ENCODE measurements around the gene CINP.
"Not testable (repeated sequence)": the region's sequence is repeated elsewhere in the genome, so short reads cannot be mapped to it uniquely, and the experiment has no call there.

Gene CINP

DNA sequence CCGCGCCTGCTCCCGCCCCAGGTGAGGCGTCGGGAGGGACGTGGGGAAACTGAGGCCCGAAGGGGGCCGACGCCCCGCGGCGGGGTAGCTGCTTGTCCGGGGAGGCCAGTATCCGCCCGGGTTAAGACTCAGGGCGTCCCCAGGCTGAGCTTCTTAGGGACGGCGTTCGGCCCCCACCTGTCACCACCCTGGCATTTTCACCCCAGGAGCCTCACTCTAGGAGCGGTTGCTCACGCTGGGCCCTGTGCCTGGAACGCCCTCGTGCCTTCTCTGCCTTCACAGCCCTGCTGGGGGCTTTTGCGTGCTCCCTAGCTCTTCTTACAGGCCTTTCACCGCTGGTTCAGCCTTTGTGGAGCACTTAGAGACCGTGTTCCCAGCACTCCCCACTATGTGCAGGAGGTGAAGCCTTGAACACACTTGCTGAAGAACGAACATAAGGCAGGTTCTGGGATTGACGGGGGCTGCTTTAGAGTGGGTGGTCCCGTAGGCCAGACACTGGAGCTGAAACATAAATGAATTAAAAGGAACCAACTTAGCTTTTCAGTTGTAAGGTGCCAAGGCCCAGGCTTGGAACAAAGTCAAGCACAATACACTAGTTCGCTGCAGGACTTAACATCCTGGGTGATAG lies 42.5 kb downstream of the CINP start:
- no peak for DNase-seq (ENCODE audit: low read depth)

GRCh38 chr14:102319351-102320032 lies 43.2 kb downstream of the CINP start, which contains the start of gene ZNF839:
TSS of gene ZNF839 (plus strand) at chr14:102319746. CDS start at chr14:102319766, 20 bp downstream.
- peak; percentile 92 for DNase-seq (ENCODE audit: low read depth)

- no peak for DNase-seq (ENCODE audit: low read depth)
Measured at GRCh38 chr14:102318781-102319276, 43.9 kb downstream of the CINP start.

DNA sequence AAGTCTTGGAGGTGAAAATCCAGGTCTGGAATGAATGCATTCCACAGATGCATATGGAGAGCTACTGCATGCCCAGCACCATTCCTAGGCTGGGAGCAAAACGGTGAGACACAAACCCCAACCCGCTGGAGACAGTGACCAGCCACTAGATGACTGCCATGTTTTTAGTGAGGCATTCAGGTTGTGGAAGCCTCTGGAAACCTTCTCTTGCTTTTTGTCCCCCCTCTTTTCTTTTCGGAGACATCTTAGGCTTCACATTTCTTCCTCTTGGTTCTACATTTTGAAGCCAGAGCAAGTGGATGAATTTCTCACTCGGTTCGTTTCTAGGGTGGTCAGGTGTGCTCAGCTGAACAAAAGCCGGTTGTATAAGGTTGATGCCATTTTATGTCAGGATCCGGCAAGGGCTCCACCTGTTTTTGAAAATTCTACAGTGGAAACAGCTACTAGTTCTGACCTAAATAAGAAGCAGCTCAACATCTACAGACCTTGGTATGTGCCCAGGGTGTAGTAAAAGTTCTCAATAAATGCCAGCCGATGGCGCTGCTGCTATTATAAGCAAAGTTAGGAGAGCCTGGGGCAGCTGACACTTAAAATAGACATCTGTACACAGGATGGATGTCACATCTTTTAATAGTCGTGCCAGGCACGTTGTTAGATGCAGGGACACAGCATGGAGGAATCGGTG lies 45.0 kb downstream of the CINP start:
- DNase-seq (ENCODE audit: low read depth), result no peak

DNA sequence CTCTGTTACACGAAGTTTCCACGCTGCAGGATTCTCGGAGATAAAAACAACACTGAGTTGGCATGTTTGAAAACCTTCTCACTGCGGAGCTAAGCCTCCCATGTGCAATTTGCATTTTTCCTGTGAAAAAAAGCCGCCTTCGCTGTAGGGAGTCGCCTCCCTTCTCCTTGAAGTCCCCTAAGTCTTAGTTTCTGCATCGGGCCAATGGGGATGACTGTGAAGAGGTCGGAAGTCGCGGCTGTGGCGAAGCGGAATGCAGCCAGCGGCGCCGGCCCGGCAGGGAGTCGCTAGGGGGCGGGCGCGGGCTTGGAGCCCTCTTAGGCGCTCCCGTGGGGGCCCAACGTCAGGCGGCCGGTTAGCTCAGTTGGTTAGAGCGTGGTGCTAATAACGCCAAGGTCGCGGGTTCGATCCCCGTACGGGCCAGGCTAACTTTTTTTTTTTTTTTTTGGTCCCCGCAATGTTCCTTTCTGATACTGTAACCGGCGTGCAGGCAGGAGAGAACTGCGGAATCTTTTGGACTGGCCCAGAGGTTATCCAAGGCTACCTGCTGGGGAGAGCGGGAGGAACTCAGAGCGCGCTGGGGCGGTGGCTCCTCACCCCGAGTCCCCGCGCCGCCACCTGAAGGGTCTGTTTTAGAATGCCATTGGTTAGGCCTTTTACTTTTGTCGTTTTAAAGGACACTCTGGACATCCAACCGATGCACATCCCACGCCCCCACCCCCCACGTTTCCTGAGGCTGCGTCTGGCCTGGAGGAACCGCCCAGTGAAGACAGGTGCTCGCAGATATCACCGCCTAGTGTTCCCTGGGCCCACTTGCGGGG lies 45.7 kb downstream of the CINP start:
- peak; percentile 90 for DNase-seq (ENCODE audit: low read depth)

- no peak for DNase-seq (ENCODE audit: low read depth)
Measured at GRCh38 chr14:102316338-102316742, 46.4 kb downstream of the CINP start.

DNA sequence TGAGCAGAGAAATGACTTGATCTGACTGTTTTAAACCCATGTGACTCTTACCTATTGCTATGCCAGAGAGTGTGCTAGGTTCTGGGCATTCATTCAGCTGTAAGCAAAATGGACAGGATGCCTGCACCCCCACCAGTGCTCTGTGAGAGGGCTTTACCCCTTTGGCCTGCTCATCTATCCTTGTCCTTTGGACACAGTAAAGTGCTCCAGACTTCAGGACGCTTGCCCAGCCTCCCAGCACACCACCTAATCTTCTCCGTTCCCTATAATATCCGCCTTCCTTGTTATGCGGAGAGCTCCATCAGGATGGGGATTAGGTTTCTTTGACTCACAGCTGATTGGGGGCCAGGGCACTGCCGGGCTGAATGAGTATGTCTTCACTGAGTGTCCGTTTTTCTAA lies 47.6 kb downstream of the CINP start:
- DNase-seq (ENCODE audit: low read depth), result no peak

DNA sequence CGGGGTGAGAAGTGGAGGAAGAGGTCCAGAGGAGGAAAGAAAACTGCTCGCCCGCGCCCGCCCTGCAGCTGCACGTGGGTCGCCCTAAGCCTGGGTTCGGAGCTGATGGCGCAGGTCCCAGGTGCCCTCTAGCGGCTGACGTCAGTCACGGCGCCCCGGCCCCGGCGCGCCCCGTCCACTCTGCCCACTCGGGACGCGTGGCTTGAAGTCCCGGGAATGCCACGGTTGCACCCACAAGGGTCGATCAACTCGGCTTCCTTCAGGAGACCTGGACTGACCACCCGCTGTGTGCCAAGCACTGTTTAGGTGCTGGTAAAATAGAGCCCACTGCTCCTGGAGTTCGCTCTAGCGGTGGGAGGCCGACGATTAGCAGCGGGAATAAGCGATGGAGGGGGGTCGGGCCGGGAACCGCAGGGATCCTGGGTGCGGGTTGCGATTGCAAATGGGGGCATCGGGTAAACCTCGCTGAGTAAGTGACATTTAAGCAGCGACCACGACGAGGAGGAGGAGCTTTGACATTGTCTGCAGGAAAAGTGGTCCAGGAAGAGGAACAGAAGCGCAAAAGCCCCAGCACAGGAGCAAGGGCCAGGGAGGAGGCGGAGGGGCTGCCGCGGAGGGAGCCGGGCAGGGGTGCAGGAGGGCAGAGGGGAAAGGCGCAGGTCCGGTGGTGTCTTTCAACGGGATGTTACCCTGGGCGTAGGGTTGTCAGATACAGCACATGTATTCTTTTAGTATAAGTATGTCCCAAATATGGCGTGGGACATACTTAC lies 48.3 kb downstream of the CINP start:
- peak; percentile 66 for DNase-seq (ENCODE audit: low read depth)

DNA sequence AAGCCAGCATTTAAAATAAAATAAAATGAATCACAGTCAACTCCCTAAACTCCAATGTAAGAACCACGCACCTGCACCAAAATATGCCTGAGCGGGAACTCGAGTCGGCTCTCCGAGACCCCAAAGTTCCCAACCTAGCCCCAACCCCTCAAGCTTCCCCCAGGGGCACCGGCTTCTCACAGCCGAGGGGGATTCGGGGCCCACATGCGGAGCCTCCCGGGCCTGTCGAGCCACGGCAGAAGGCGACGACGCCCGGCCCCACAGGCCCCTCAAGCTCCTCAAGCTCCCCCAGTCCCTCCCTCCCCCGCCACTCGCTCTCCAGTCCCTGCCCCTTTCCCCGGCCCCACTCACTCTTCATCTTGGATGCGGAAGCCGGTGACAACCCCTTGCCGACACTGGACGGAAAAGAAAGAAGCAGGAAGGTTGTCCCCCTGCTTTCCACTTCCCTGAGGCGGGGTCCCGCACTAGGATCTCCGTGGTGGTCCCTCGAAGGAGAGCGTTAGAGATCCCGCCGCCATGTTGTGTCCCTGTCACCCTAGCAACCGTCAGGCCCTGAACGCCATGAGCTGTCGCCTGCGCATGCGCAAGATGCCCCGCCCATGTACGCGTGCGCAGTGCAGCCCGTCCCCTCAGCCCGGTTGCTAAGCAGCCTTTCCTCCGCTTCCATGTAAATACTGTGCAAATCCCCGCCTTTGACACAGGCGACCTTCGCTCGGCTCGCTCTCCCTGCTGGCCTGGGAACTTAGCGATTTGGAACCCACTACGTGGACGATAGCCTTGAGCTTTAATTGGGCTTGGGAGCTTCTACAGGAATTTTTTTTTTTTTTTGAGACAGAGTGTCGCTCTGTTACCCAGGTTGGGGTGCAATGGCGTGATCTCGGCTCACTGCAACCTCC lies 57.8 kb downstream of the CINP start, which contains the start of gene MOK:
TSS of gene MOK (minus strand) at position 554 of the 896 bp plus-strand sequence. CDS start at position 358, 196 bp downstream.
- DNase-seq (ENCODE audit: low read depth), result peak; percentile 95

GRCh38 chr14:102303664-102304063 lies 59.0 kb downstream of the CINP start:
- DNase-seq (ENCODE audit: low read depth), result no peak

- not testable (repeated sequence) for DNase-seq (ENCODE audit: low read depth)
Measured at GRCh38 chr14:102298303-102299070, 64.2 kb downstream of the CINP start.
